SK-N-SH treated with all-trans-retinoic acid at 6 μM for 48 hours (cell line): ENCODE measurements around the gene AKAP13.
A peak's percentile ranks its signal among the peaks of the same experiment; 100 is the strongest.

Source experiments
- ATAC-seq: fragments of 200-7000 bp; cut with Tn5 transposase; 3 replicates; pipeline ENCODE4 v1.9.1; 2020; ENCODE audit warnings: mild to moderate bottlenecking, moderate library complexity
- ARNTL ChIP-seq: fragments of 450-650 bp; formaldehyde crosslinking; IDR thresholded peaks from 2 replicates; pipeline ENCODE4 v1.5.0; 2020; ENCODE audit warnings: low read depth, mild to moderate bottlenecking, moderate library complexity, borderline replicate concordance
- BACH2 ChIP-seq: fragments of 250-450 bp; sonication (Bioruptor Pico); IDR thresholded peaks from 2 replicates; pipeline ENCODE4 v1.9.0; 2021; ENCODE audit warnings: mild to moderate bottlenecking, borderline replicate concordance
- CREB5 ChIP-seq: fragments of 250-450 bp; sonication (Bioruptor Pico); IDR thresholded peaks from 2 replicates; pipeline ENCODE4 v1.5.1; 2020; ENCODE audit warnings: low read depth, mild to moderate bottlenecking, moderate library complexity
- CSDC2 ChIP-seq: fragments of 250-450 bp; sonication (Bioruptor Pico); IDR thresholded peaks from 2 replicates; pipeline ENCODE4 v1.5.0; 2020; ENCODE audit warnings: mild to moderate bottlenecking, moderate library complexity
- CSRNP3 ChIP-seq: fragments of 250-450 bp; sonication (Bioruptor Pico); IDR thresholded peaks from 2 replicates; pipeline ENCODE4 v1.5.1; 2021; ENCODE audit warnings: mild to moderate bottlenecking, moderate library complexity
- ESRRG ChIP-seq: fragments of 250-450 bp; sonication (Bioruptor Pico); IDR thresholded peaks from 2 replicates; pipeline ENCODE4 v1.6.1; 2021; ENCODE audit warnings: mild to moderate bottlenecking
- GLIS3 ChIP-seq: fragments of 250-450 bp; sonication (Bioruptor Pico); IDR thresholded peaks from 2 replicates; pipeline ENCODE4 v1.5.0; 2020; ENCODE audit warnings: mild to moderate bottlenecking, moderate library complexity
- ISL1 ChIP-seq: fragments of 250-450 bp; sonication (Bioruptor Pico); IDR thresholded peaks from 2 replicates; pipeline ENCODE4 v2.1.2; 2022; ENCODE audit warnings: mild to moderate bottlenecking, moderate library complexity
- OSR1 ChIP-seq: fragments of 250-450 bp; sonication (Bioruptor Pico); IDR thresholded peaks from 2 replicates; pipeline ENCODE4 v1.8.0; 2022; ENCODE audit warnings: moderate library complexity, mild to moderate bottlenecking, inconsistent platforms
- PATZ1 ChIP-seq: fragments of 250-450 bp; sonication (Bioruptor Pico); IDR thresholded peaks from 2 replicates; pipeline ENCODE4 v1.8.0; 2020; ENCODE audit warnings: mild to moderate bottlenecking, moderate library complexity, borderline replicate concordance
- POU6F1 ChIP-seq: fragments of 250-450 bp; sonication (Bioruptor Pico); IDR thresholded peaks from 2 replicates; pipeline ENCODE4 v1.8.0; 2021; ENCODE audit warnings: low read depth, mild to moderate bottlenecking, moderate library complexity, borderline replicate concordance
- PPARA ChIP-seq: fragments of 250-450 bp; sonication (Bioruptor Pico); IDR thresholded peaks from 2 replicates; pipeline ENCODE4 v1.5.0; 2020; ENCODE audit warnings: mild to moderate bottlenecking, borderline replicate concordance
- RARB ChIP-seq: fragments of 250-450 bp; sonication (Bioruptor Pico); IDR thresholded peaks from 2 replicates; pipeline ENCODE4 v1.8.0; 2021; ENCODE audit warnings: mild to moderate bottlenecking, moderate library complexity
- SNAI2 ChIP-seq: fragments of 250-450 bp; sonication (Bioruptor Pico); IDR thresholded peaks from 2 replicates; pipeline ENCODE4 v1.5.0; 2020; ENCODE audit warnings: mild to moderate bottlenecking, moderate library complexity
- TCF4 ChIP-seq: fragments of 250-450 bp; sonication (Bioruptor Pico); IDR thresholded peaks from 2 replicates; pipeline ENCODE4 v1.8.0; 2021; ENCODE audit warnings: mild to moderate bottlenecking, moderate library complexity, borderline replicate concordance
- TOX ChIP-seq: fragments of 250-450 bp; sonication (Bioruptor Pico); IDR thresholded peaks from 2 replicates; pipeline ENCODE4 v1.8.0; 2021; ENCODE audit warnings: mild to moderate bottlenecking, moderate library complexity, borderline replicate concordance
- TSHZ2 ChIP-seq: fragments of 250-450 bp; sonication (Bioruptor Pico); IDR thresholded peaks from 2 replicates; pipeline ENCODE4 v1.5.0; 2020; ENCODE audit warnings: mild to moderate bottlenecking, moderate library complexity
- ZC3H10 ChIP-seq: fragments of 250-450 bp; sonication (Bioruptor Pico); IDR thresholded peaks from 2 replicates; pipeline ENCODE4 v1.5.1; 2021; ENCODE audit warnings: mild to moderate bottlenecking, moderate library complexity
- ZFP3 ChIP-seq: fragments of 250-450 bp; sonication (Bioruptor Pico); IDR thresholded peaks from 2 replicates; pipeline ENCODE4 v1.5.0; 2020; ENCODE audit warnings: mild to moderate bottlenecking, moderate library complexity
- ZFP30 ChIP-seq: fragments of 450-650 bp; formaldehyde crosslinking; IDR thresholded peaks from 2 replicates; pipeline ENCODE4 v1.5.0; 2022; ENCODE audit warnings: mild to moderate bottlenecking, moderate library complexity
- ZNF565 ChIP-seq: fragments of 450-650 bp; formaldehyde crosslinking; conservative IDR thresholded peaks from 2 replicates; pipeline ENCODE4 v1.5.0; 2020; ENCODE audit warnings: low read depth, mild to moderate bottlenecking, moderate library complexity
- ZNF70 ChIP-seq: fragments of 450-650 bp; formaldehyde crosslinking; IDR thresholded peaks from 2 replicates; pipeline ENCODE4 v1.5.0; 2020; ENCODE audit warnings: mild to moderate bottlenecking, moderate library complexity
- ZNF8 ChIP-seq: fragments of 450-650 bp; formaldehyde crosslinking; IDR thresholded peaks from 2 replicates; pipeline ENCODE4 v1.5.0; 2020; ENCODE audit warnings: mild to moderate bottlenecking, moderate library complexity

The AKAP13 gene

GRCh38 chr15:85727068-85727467 lies 346.7 kb downstream of the AKAP13 start:
- TF ChIP-seq TCF4 (CRISPR knock-in tag), result no peak
- ATAC-seq, result no peak

- TF ChIP-seq ZNF8 (CRISPR knock-in tag) (no peak), CSDC2 (no peak), ESRRG (no peak), RARB (CRISPR knock-in tag) (no peak)
- ATAC-seq, result peak; percentile 95
These were observed 349.8 kb downstream of the AKAP13 start for GRCh38 chr15:85730001-85730820.

GRCh38 chr15:85733416-85733815 lies 353.0 kb downstream of the AKAP13 start:
- TF ChIP-seq ARNTL (CRISPR knock-in tag), result no peak
- no peak for TF ChIP-seq CREB5 (CRISPR knock-in tag)
- no peak for TF ChIP-seq GLIS3
- TF ChIP-seq CSDC2, result no peak
- TF ChIP-seq PPARA, result no peak
- no peak for TF ChIP-seq RARB (CRISPR knock-in tag)
- no peak for TF ChIP-seq ESRRG
- TF ChIP-seq ISL1 (CRISPR knock-in tag), result no peak
- no peak for TF ChIP-seq TSHZ2
- TF ChIP-seq BACH2 (CRISPR knock-in tag), result no peak
- TF ChIP-seq ZNF565, result no peak
- no peak for TF ChIP-seq ZNF70 (CRISPR knock-in tag)
- no peak for TF ChIP-seq SNAI2 (CRISPR knock-in tag)
- TF ChIP-seq PATZ1 (CRISPR knock-in tag), result no peak
- TF ChIP-seq TOX, result no peak
- no peak for TF ChIP-seq ZC3H10
- no peak for TF ChIP-seq ZNF8 (CRISPR knock-in tag)
- TF ChIP-seq, all 23 proteins: peak for 0

GRCh38 chr15:85737061-85737460 lies 356.7 kb downstream of the AKAP13 start:
- TF ChIP-seq CREB5 (CRISPR knock-in tag), result no peak
- no peak for TF ChIP-seq ZFP30
- TF ChIP-seq ZC3H10, result no peak
- TF ChIP-seq ZFP3 (CRISPR knock-in tag), result no peak
- TF ChIP-seq ZNF8 (CRISPR knock-in tag), result no peak
- no peak for TF ChIP-seq TCF4 (CRISPR knock-in tag)
- no peak for TF ChIP-seq TOX
- TF ChIP-seq CSDC2, result no peak
- no peak for TF ChIP-seq BACH2 (CRISPR knock-in tag)
- TF ChIP-seq, all 23 proteins: peak for 0
- no peak for ATAC-seq

More at GRCh38 chr15:85733416-85733815, 353.0 kb downstream of the AKAP13 start:
- no peak for ATAC-seq

- ATAC-seq, result no peak
- TF ChIP-seq ESRRG, result no peak
- TF ChIP-seq ZNF565, result no peak
- no peak for TF ChIP-seq CSRNP3 (CRISPR knock-in tag)
- no peak for TF ChIP-seq POU6F1 (CRISPR knock-in tag)
- no peak for TF ChIP-seq TCF4 (CRISPR knock-in tag)
- no peak for TF ChIP-seq ZC3H10
- no peak for TF ChIP-seq OSR1 (CRISPR knock-in tag)
- no peak for TF ChIP-seq CSDC2
- no peak for TF ChIP-seq SNAI2 (CRISPR knock-in tag)
- TF ChIP-seq RARB (CRISPR knock-in tag), result no peak
These were observed 360.6 kb downstream of the AKAP13 start for GRCh38 chr15:85741021-85741421.
